LoVo (cell line): ENCODE results near the gene TBX18.

Source experiments
- DNase-seq: peaks from one replicate; pipeline ENCODE4 v3.0.0-alpha.2; 2016; ENCODE audit warnings: low spot score

TBX18 gene

GRCh38 chr6:84772428-84773132, 8.2 kb upstream of the TBX18 start:
- DNase-seq: no peak

DNA sequence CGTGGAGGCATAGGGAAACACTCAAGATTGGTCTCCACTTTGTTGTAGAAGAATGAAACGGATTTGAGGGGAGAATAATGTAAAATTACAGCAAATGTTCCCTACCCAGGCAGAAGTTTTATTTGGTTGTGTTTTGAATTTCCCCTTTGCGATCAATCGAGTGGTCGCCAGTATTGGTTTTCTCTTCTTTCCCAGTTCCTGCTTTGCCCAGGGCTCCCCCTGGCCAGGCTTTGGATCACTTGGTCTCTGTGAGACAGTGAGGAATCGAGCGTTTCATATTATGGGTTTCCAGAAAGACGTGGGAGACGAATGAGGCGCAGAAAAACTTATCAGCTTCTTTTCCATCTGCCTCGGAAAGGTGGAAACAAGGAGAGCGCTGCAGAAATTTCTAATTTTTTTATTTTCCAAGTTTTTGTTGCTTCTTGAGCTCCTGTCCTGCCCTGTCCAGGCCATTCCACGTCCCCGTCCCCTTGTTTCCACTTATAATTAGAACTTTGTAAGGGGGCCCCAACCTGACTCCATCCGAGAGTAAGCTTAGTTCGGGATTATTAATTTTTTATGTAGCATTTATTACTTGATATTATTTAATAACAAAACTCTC, 7.5 kb upstream of the TBX18 start:
- no peak for DNase-seq

DNA sequence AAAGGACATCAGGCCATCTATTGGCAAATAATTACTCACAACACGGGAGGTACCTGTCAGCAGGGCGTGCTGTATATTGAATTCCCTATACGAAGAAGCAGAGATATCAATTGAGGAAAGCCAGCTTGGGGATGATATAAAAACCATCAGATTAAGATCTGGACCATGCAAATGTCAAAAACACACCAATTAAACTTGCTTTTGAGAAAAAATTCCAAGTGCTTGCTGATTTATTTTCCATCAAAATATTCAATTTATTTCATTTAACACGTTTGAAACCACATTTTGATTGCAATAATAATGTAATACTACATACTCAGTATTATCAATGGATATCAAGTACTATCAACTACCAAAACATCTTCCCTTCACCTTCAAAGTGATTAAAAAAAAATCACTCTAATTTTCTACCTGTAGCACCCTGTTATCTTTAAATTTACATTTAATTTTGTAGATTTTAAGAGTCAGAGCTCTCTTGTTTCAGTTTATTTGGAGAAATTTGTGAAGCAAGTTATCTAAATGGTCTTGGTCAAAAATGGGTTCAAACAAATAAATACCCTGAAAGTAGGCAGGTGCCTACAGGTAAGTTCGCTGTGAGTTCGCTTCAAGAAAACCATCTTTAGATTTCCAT, 6.8 kb upstream of the TBX18 start:
- no peak for DNase-seq

GRCh38 chr6:84770521-84770920, 6.1 kb upstream of the TBX18 start:
- DNase-seq: no peak

GRCh38 chr6:84769306-84769705, 4.9 kb upstream of the TBX18 start:
- no peak for DNase-seq

GRCh38 chr6:84768442-84769174, 4.2 kb upstream of the TBX18 start:
- DNase-seq: no peak

DNA sequence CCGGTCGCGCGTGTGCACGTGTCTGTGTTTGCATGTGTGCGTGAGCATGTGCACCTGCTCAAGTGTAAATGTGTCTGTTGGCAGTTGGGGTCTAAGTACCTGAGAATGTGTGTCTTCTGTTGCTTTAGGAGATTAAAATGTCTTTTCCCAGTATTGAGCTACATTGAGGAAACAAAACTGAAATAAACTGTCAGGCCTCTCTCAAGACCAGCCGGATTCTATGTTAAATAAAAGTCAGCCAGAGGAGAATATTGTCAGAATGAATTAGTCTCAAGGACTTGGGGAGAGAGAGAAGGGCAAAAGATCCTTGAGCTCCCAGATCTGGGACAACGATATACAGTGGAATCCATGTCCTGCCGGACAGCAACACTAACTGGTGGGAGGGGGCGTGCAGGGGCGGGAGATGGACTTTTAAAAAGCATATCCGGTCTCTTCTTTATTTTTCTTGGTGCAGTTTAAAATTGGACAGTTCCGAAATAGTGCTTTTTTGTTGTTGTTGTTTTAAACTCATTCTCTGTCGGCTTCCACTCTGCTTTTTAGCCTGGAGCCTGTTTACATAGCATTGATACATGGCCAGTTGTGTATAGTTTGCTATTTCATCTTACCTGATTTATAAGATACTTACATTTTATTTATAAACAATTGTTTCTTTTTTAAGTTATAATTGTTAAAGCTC, 3.3 kb upstream of the TBX18 start:
- no peak for DNase-seq

GRCh38 chr6:84766799-84767525, 2.6 kb upstream of the TBX18 start:
- no peak for DNase-seq

- DNase-seq: no peak
Observed at GRCh38 chr6:84766118-84766798, 1.9 kb upstream of the TBX18 start.

- DNase-seq: no peak
Observed at GRCh38 chr6:84763886-84764331, 489 bp downstream of the TBX18 start.

DNA sequence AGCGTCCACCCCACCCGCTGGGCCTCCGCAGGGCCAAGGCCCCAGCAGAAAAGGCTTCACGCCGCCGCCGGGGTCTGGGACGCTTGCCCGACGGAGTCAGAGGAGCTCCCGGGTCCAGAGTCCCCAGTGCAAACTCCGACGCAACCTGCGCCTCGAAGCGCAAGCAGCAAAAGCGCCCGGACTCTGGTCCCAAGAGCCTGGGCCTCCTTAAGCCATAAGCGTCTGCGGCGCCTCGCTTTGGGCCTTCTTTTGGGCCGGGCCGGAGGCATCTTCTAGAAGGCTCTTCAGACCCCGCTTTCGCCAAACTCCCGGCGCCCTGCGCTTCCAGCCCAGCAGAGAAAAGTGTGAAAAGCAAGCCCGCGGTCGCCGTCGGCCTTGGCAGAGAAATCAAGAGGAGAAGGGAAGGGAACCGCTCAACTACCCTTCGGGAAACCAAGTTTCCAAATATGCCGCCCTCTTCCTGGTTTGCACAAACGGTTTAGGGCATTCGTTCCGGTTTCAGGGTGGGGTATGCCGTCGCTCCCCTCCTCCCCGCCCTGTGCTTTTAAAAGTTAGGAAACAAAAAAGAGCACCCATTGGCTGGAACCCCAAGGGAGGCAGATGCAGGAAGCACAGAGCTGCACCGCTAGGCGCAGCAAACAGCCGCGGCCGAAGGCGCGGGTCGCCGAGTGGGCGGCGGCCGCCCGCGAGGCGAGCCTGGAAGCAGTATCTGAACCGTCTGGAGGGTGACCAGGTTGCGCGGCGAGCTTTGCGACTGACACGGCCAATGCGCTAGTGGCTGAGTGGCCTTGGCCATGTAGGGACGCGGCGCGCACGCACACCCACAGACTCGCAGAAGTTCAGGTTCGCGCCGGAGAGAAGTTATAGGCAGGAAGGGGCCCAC, 1.2 kb downstream of the TBX18 start:
- peak; percentile 32 for DNase-seq

DNA sequence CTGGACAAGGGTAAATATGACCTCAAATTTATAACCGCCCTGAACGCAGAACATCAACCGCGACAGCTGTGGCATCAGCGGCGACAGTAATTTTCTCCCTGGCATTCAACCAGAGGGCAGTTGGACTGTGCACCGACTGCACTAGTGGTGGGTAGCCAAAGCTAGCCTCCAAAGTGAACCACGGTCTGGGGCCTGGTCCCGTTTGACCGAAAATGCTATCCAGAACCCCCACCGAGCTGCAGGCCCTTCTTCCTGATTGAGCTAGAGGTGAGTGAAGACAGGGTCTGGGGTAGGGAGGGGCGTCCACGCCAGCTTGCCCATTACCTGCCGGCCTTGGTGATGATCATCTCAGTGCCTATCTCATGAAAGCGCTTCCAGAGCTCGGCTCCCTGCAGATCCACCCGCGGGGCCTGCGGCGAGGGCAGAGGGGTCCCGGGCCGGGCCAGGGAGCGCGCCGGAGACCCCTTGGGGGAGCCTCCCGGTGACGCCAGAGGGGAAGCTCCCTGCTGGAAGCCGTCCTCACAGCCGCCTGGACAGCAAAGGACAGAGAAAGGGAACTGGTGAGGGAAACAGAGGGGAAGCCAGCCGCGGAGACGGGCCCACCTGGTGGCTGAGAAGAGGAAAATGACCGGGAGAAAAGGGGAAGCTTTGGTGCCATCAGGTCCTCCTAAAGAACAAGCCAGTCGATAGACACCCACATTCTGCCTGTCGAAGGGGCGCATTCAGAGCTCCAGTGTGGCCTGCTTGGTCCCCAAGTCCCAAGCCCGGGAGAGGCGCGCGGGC, 2.0 kb downstream of the TBX18 start:
- DNase-seq: no peak

GRCh38 chr6:84758486-84758885, 5.9 kb downstream of the TBX18 start:
- DNase-seq: no peak

DNA sequence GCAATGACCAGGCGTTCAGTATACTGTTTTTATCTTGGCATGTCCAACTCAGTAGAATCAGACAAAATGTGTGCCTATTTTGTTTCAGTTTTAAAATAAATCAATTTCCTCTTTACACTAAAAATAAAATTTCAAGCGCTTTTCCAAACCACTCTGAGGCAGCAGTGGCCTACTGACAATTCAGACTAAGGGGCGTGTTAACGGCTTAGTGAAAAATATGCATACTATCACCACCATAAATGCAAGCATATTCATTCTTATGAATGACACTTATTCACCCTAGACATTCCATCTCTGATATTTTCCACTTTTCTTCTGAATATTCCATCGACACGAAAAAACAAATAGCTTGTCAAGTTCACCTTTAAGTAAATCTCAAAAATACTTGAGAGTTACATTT, 7.5 kb downstream of the TBX18 start:
- no peak for DNase-seq

GRCh38 chr6:84756466-84756865, 7.9 kb downstream of the TBX18 start:
- DNase-seq: no peak

- no peak for DNase-seq
Observed at GRCh38 chr6:84753173-84753572, 11.2 kb downstream of the TBX18 start.

- DNase-seq: no peak
Observed at GRCh38 chr6:84752118-84752850, 12.1 kb downstream of the TBX18 start.

GRCh38 chr6:84749181-84749580, 15.2 kb downstream of the TBX18 start:
- DNase-seq: no peak
